A549 (cell line): ENCODE data around the gene PDE8A. TPM values are rescaled to one million over a fixed set of nuclear protein-coding genes. Genes with fewer than 3 reads are reported as not detected.

Experiments used
- ATAC-seq, 2 experiments: fragments of 200-7000 bp in 1 of 2; fragments of >200 bp in 1 of 2; cut with Nextera tagmentation in 1 of 2; cut with Tn5 transposase in 1 of 2; 3 replicates each; pipeline versions ENCODE4 v1.8.0 to v1.9.1; 2018 to 2020; ENCODE audit warnings: mild to moderate bottlenecking in 1 of 2, moderate library complexity in 1 of 2
- CTCF ChIA-PET: fragments of 300-600 bp; sonication (Branson Sonifier 250); formaldehyde crosslinking; extraction: SDS; loops from one replicate; lab custom pipeline; 2021; ENCODE audit warnings: antibody characterized with exemption, inconsistent platforms; lab: Yijun Ruan, JAX
- POLR2A ChIA-PET: fragments of 350-600 bp; formaldehyde crosslinking; extraction: SDS; loops from one replicate; lab custom pipeline; 2021; ENCODE audit warnings: antibody characterized with exemption, inconsistent platforms; lab: Yijun Ruan, JAX
- DNase-seq, 2 experiments: peaks; one replicate each; pipeline versions ENCODE4 v3.0.0 to v3.0.0-alpha.2; 2011 to 2016; ENCODE audit warnings: low read depth in 1 of 2, low spot score in 1 of 2
- FAIRE-seq: peaks from 2 replicates; lab custom pipeline; 2011; peaks lifted over from hg19 to GRCh38; lab: Jason Lieb, UNC
- H3K27ac ChIP-seq, 2 experiments: fragments of >200 bp; sonication (Bioruptor Twin); formaldehyde crosslinking; 3 replicates each; pipeline ENCODE4 v1.5.1; 2016 to 2017
- H3K4me1 ChIP-seq: fragments of >200 bp; sonication (Bioruptor Twin); formaldehyde crosslinking; 3 replicates; pipeline ENCODE4 v1.6.1; 2016
- H3K4me2 ChIP-seq: fragments of >200 bp; sonication (Bioruptor Twin); formaldehyde crosslinking; 3 replicates; pipeline ENCODE4 v1.6.1; 2016
- H3K4me3 ChIP-seq: fragments of >200 bp; sonication (Bioruptor Twin); formaldehyde crosslinking; 3 replicates; pipeline ENCODE4 v1.5.1; 2016
- H3K9me3 ChIP-seq: fragments of >200 bp; sonication (Bioruptor Twin); formaldehyde crosslinking; 3 replicates; pipeline ENCODE4 v1.6.1; 2016
- BHLHE40 ChIP-seq: IDR thresholded peaks from 2 replicates; pipeline ENCODE4 v1.6.1; 2012; ENCODE audit warnings: low read depth, low read length, inconsistent platforms
- CBX2 ChIP-seq: fragments of 200-600 bp; sonication (generic); IDR thresholded peaks from 2 replicates; pipeline ENCODE4 v1.6.1; 2016; ENCODE audit warnings: low read depth, mild to moderate bottlenecking, borderline replicate concordance
- EHF ChIP-seq: fragments of 250-450 bp; sonication (Bioruptor Pico); IDR thresholded peaks from 2 replicates; pipeline ENCODE4 v1.5.0; 2020; ENCODE audit warnings: mild to moderate bottlenecking
- EHMT2 ChIP-seq: fragments of 200-600 bp; sonication (generic); IDR thresholded peaks from 2 replicates; pipeline ENCODE4 v1.6.1; 2016; ENCODE audit warnings: antibody characterized with exemption, low read depth, mild to moderate bottlenecking, moderate library complexity
- ELK1 ChIP-seq: fragments of 150-350 bp; IDR thresholded peaks from 2 replicates; pipeline ENCODE4 v1.6.1; 2014; ENCODE audit warnings: low read depth, mild to moderate bottlenecking, low read length
- ESRRA ChIP-seq: fragments of 150-350 bp; IDR thresholded peaks from 2 replicates; pipeline ENCODE4 v1.6.1; 2014; ENCODE audit warnings: mild to moderate bottlenecking, low read length, borderline replicate concordance
- HOXB13 ChIP-seq: fragments of 250-450 bp; sonication (Bioruptor Pico); IDR thresholded peaks from 2 replicates; pipeline ENCODE4 v1.5.0; 2020; ENCODE audit warnings: low read depth, mild to moderate bottlenecking, moderate library complexity
- JUNB ChIP-seq: fragments of >200 bp; sonication (Bioruptor Twin); formaldehyde crosslinking; IDR thresholded peaks from 2 replicates; pipeline ENCODE4 v1.6.1; 2016
- MAX ChIP-seq: IDR thresholded peaks from 2 replicates; pipeline ENCODE4 v1.6.1; 2012
- NR3C1 ChIP-seq: fragments of >200 bp; sonication (Bioruptor Twin); formaldehyde crosslinking; IDR thresholded peaks from 3 replicates; pipeline ENCODE4 v1.6.1; 2017
- POLR2AphosphoS2 ChIP-seq: conservative IDR thresholded peaks from 2 replicates; pipeline ENCODE4 v1.6.1; 2012; ENCODE audit warnings: low read length, improper control_type of control experiment, inconsistent platforms
- RAD21 ChIP-seq, 2 experiments: fragments of >200 bp in 1 of 2; sonication (Bioruptor Twin) in 1 of 2; formaldehyde crosslinking in 1 of 2; IDR thresholded peaks in 1 of 2; conservative IDR thresholded peaks in 1 of 2; 2 replicates in 1 of 2; 3 replicates in 1 of 2; pipeline ENCODE4 v1.6.1; 2012 to 2018; ENCODE audit warnings: inconsistent platforms in 1 of 2
- SREBF2 ChIP-seq: fragments of 450-650 bp; IDR thresholded peaks from 2 replicates; pipeline ENCODE4 v1.6.1; 2014; ENCODE audit warnings: mild to moderate bottlenecking, moderate library complexity
- TFCP2L1 ChIP-seq: fragments of 250-450 bp; sonication (Bioruptor Pico); IDR thresholded peaks from 2 replicates; pipeline ENCODE4 v1.5.0; 2021; ENCODE audit warnings: mild to moderate bottlenecking
- WGBS: methylation state at CpG from one replicate; pipeline ENCODE4 v1.1.6; 2017; ENCODE audit errors: missing lambda C conversion rate; 5-methylcytosine and 5-hydroxymethylcytosine counted together
- polyA plus RNA-seq, 4 experiments: library from polyadenylated mRNA; depleted of rRNA in 3 of 4; stranded (reverse); fragments of >200 nt; fragmentation: RNase III in 1 of 4; extraction: RNeasy Plus Mini Kit Qiagen cat#74134 plus additional on column Dnase treatment in 1 of 4; gene quantifications; 2 replicates in 3 of 4; 3 replicates in 1 of 4; pipeline ENCODE4 v1.2.3, GENCODE V29; 2011 to 2017
- TF ChIP-seq, protein P1 (sequence below): IDR thresholded peaks from 2 replicates; pipeline ENCODE4 v1.6.1; 2012

Gene PDE8A
- polyA plus RNA-seq, 2 of the 4 experiments (the other 2 are of a cell fraction): 45.3 to 204 TPM

GRCh38 chr15:85118173-85118572 is 136.5 kb downstream of the PDE8A start (continued):
- TF ChIP-seq MAX (no peak), POLR2AphosphoS2 (no peak), SREBF2 (no peak), ESRRA (no peak)

DNA sequence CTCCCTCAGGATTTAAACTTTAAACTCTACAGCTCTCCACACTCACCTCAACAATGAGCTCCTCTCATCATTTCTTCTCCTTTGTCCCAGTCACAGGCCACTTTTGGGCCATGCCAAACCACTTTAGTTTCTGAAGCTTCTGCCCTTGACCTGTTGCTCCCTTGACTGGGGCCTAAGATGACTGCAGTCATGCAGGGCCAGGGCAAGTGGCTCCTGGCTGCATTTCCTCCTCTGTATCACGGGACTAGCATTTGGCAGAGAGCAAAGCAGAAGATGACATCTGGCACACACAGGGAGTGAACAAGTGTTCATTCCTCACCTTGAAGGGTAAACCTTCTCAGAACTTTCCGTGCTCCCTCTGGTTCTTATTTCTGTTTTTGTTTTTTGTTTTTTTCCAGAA is 136.9 kb downstream of the PDE8A start:
- WGBS: 90% methylated on average over 2 of the region's 2 CpGs
- ChIA-PET POLR2A (no interaction called here), CTCF (interaction anchor here (1.9 kb wide), 1 partner anchor 163 kb away, joined by 4 read pairs; no protein-coding TSS in a partner anchor)
- Histone ChIP-seq H3K4me1 (no peaks in the 10 kb centered on the region), H3K27ac (no peak overlapping the region), H3K4me2 (no peak overlapping the region), H3K4me3 (no peak overlapping the region), H3K9me3 (no peaks in the 10 kb centered on the region)
- no peak for FAIRE-seq
- ATAC-seq: no peak
- no peak for TF ChIP-seq TFCP2L1 (CRISPR knock-in tag)
- TF ChIP-seq, protein P1, sequence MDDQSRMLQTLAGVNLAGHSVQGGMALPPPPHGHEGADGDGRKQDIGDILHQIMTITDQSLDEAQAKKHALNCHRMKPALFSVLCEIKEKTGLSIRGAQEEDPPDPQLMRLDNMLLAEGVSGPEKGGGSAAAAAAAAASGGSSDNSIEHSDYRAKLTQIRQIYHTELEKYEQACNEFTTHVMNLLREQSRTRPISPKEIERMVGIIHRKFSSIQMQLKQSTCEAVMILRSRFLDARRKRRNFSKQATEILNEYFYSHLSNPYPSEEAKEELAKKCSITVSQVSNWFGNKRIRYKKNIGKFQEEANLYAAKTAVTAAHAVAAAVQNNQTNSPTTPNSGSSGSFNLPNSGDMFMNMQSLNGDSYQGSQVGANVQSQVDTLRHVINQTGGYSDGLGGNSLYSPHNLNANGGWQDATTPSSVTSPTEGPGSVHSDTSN: no peak
- no peak for DNase-seq

GRCh38 chr15:85120351-85121113 is 138.9 kb downstream of the PDE8A start:
- ATAC-seq: no peak
- 89% methylated on average over 4 of the region's 4 CpGs for WGBS
- no peak for TF ChIP-seq HOXB13 (CRISPR knock-in tag)
- TF ChIP-seq NR3C1: no peak
- no peak for TF ChIP-seq EHMT2
- TF ChIP-seq BHLHE40: no peak
- no peak for TF ChIP-seq CBX2
- TF ChIP-seq RAD21 (conservative IDR thresholded peaks at IDR 0.05 in 1 of 2, IDR thresholded peaks at IDR 0.05 in 1 of 2): no peak
- no peak for TF ChIP-seq EHF
- TF ChIP-seq ELK1: no peak
- TF ChIP-seq, all 56 proteins: peak for 0
- FAIRE-seq: no peak
- no peak overlapping the region for H3K4me3 ChIP-seq
- ChIA-PET CTCF (interaction anchor here (0.5 to 2.3 kb wide), 7 partner anchors 37 to 314 kb away, joined by 3 to 9 read pairs (median 4); no protein-coding TSS in a partner anchor), POLR2A (no interaction called here)
- no peak overlapping the region for H3K27ac ChIP-seq
- no peak for DNase-seq
- no peaks in the 10 kb centered on the region for H3K9me3 ChIP-seq
- H3K4me2 ChIP-seq: no peak overlapping the region
- H3K4me1 ChIP-seq: peaks cover 13% of the 10 kb centered on the region

- peaks cover 4% of the 10 kb centered on the region; the same call in 1 of the 3 replicates for H3K9me3 ChIP-seq
- no peak for TF ChIP-seq JUNB
- TF ChIP-seq, all 56 proteins: peak for 0
- DNase-seq (no peak), ATAC-seq (no peak), FAIRE-seq (no peak)
- Histone ChIP-seq H3K27ac (peak overlapping the region in 1 of 2 experiments; percentile 3; a peak in 1 of 6 replicates), H3K4me3 (no peak overlapping the region), H3K4me2 (no peak overlapping the region), H3K4me1 (peaks cover 13% of the 10 kb centered on the region)
- 92% methylated on average over 1 of the region's 1 CpG for WGBS
- CTCF ChIA-PET: interaction anchor here (2.7 kb wide), 1 partner anchor 44 kb away, joined by 5 read pairs; no protein-coding TSS in a partner anchor
- POLR2A ChIA-PET: no interaction called here
Observed at GRCh38 chr15:85124173-85124572, 142.5 kb downstream of the PDE8A start.
